HEK293 (cell line): Measurements from ENCODE around the gene LTC4S.

ENCODE experiments used
- CTCF ChIA-PET: fragments of 350-600 bp; formaldehyde crosslinking; extraction: SDS; loops from one replicate; lab custom pipeline; 2021; ENCODE audit warnings: antibody characterized with exemption; lab: Yijun Ruan, JAX
- POLR2A ChIA-PET: fragments of 300-600 bp; formaldehyde crosslinking; extraction: SDS; loops from one replicate; lab custom pipeline; 2020; ENCODE audit warnings: antibody characterized with exemption, inconsistent platforms; lab: Yijun Ruan, JAX
- H3K27ac ChIP-seq: fragments of 200-500 bp; sonication (Bioruptor generic); 2 replicates; pipeline ENCODE4 v1.5.1; 2014; ENCODE audit warnings: low read depth, low read length, control low read depth, inconsistent platforms; ENCODE audit errors: extremely low read depth
- H3K36me3 ChIP-seq, 2 experiments: fragments of 200-500 bp in 1 of 2; sonication (Bioruptor generic) in 1 of 2; 1 replicate in 1 of 2; 2 replicates in 1 of 2; pipeline ENCODE4 v1.5.1; 2014 to 2017; ENCODE audit warnings: inconsistent platforms in 2 of 2, low read length in 2 of 2; ENCODE audit not compliant: control insufficient read depth in 2 of 2, insufficient read depth in 1 of 2
- H3K4me1 ChIP-seq: fragments of 200-500 bp; sonication (Bioruptor generic); 2 replicates; pipeline ENCODE4 v1.5.1; 2014; ENCODE audit warnings: mild to moderate bottlenecking, low read length, inconsistent platforms; ENCODE audit not compliant: control insufficient read depth, insufficient read depth
- H3K4me3 ChIP-seq: 2 replicates; pipeline ENCODE4 v1.5.1; 2011; ENCODE audit warnings: low read depth, mild to moderate bottlenecking, control low read depth, low read length, moderate library complexity
- H3K9me3 ChIP-seq: fragments of 200-500 bp; sonication (Bioruptor generic); 2 replicates; pipeline ENCODE4 v1.5.1; 2014; ENCODE audit warnings: low read depth, low read length, inconsistent platforms; ENCODE audit not compliant: control insufficient read depth, insufficient read depth
- FEZF1 ChIP-seq: fragments of 450-650 bp; formaldehyde crosslinking; IDR thresholded peaks from 2 replicates; pipeline ENCODE4 v1.5.1; 2016; ENCODE audit warnings: missing biosample characterization, missing genetic modification characterization
- IKZF3 ChIP-seq: fragments of 450-650 bp; IDR thresholded peaks from 2 replicates; pipeline ENCODE4 v1.5.0; 2018; ENCODE audit warnings: missing biosample characterization, mild to moderate bottlenecking, missing genetic modification characterization, moderate library complexity
- MEIS1 ChIP-seq: sonication (generic); formaldehyde crosslinking; IDR thresholded peaks from 2 replicates; pipeline ENCODE4 v1.8.1; 2022; ENCODE audit warnings: missing genetic modification reagents, mild to moderate bottlenecking, borderline replicate concordance
- RBAK ChIP-seq: fragments of 450-650 bp; formaldehyde crosslinking; IDR thresholded peaks from 2 replicates; pipeline ENCODE4 v1.5.1; 2016; ENCODE audit warnings: missing biosample characterization, missing genetic modification characterization
- SP2 ChIP-seq: fragments of 450-650 bp; formaldehyde crosslinking; IDR thresholded peaks from 2 replicates; pipeline ENCODE4 v1.5.1; 2016; ENCODE audit warnings: missing biosample characterization, missing genetic modification characterization
- WT1 ChIP-seq: fragments of 450-650 bp; formaldehyde crosslinking; IDR thresholded peaks from 2 replicates; pipeline ENCODE4 v1.5.1; 2016; ENCODE audit warnings: missing biosample characterization, missing genetic modification characterization
- ZBTB17 ChIP-seq: fragments of 450-650 bp; formaldehyde crosslinking; IDR thresholded peaks from 2 replicates; pipeline ENCODE4 v1.5.1; 2016; ENCODE audit warnings: missing biosample characterization, missing genetic modification characterization
- ZFP41 ChIP-seq: fragments of 450-650 bp; formaldehyde crosslinking; IDR thresholded peaks from 2 replicates; pipeline ENCODE4 v1.5.1; 2016; ENCODE audit warnings: missing biosample characterization, missing genetic modification characterization, borderline replicate concordance
- ZFP69B ChIP-seq: fragments of 450-650 bp; formaldehyde crosslinking; IDR thresholded peaks from 2 replicates; pipeline ENCODE4 v1.5.1; 2016; ENCODE audit warnings: missing biosample characterization, missing genetic modification characterization
- ZNF211 ChIP-seq: fragments of 450-650 bp; formaldehyde crosslinking; IDR thresholded peaks from 2 replicates; pipeline ENCODE4 v1.5.1; 2016; ENCODE audit warnings: low read depth, missing biosample characterization, missing genetic modification characterization
- ZNF214 ChIP-seq: fragments of 450-650 bp; formaldehyde crosslinking; IDR thresholded peaks from 2 replicates; pipeline ENCODE4 v1.5.1; 2017; ENCODE audit warnings: missing biosample characterization, mild to moderate bottlenecking, missing genetic modification characterization, borderline replicate concordance
- ZNF292 ChIP-seq: fragments of 450-650 bp; formaldehyde crosslinking; IDR thresholded peaks from 2 replicates; pipeline ENCODE4 v1.5.1; 2016; ENCODE audit warnings: low read depth, missing biosample characterization, missing genetic modification characterization, borderline replicate concordance
- ZNF571 ChIP-seq: fragments of 450-650 bp; formaldehyde crosslinking; IDR thresholded peaks from 2 replicates; pipeline ENCODE4 v1.5.0; 2017; ENCODE audit warnings: missing biosample characterization, missing genetic modification characterization
- ZNF585B ChIP-seq: fragments of 450-650 bp; formaldehyde crosslinking; IDR thresholded peaks from 2 replicates; pipeline ENCODE4 v1.5.1; 2016; ENCODE audit warnings: missing biosample characterization, missing genetic modification characterization
- ZNF623 ChIP-seq: fragments of 450-650 bp; formaldehyde crosslinking; IDR thresholded peaks from 2 replicates; pipeline ENCODE4 v1.5.1; 2016; ENCODE audit warnings: missing biosample characterization, missing genetic modification characterization
- ZNF791 ChIP-seq: fragments of 450-650 bp; formaldehyde crosslinking; IDR thresholded peaks from 2 replicates; pipeline ENCODE4 v1.5.1; 2016; ENCODE audit warnings: missing biosample characterization, missing genetic modification characterization
- TF ChIP-seq, protein P1 (sequence below): fragments of 450-650 bp; formaldehyde crosslinking; IDR thresholded peaks from 2 replicates; pipeline ENCODE4 v1.5.1; 2016; ENCODE audit warnings: missing biosample characterization, missing genetic modification characterization
- TF ChIP-seq, protein P2 (sequence below): fragments of 450-650 bp; formaldehyde crosslinking; IDR thresholded peaks from 2 replicates; pipeline ENCODE4 v1.5.1; 2017; ENCODE audit warnings: missing biosample characterization, missing genetic modification characterization
- TF ChIP-seq, protein P3 (sequence below): fragments of 450-650 bp; formaldehyde crosslinking; IDR thresholded peaks from 2 replicates; pipeline ENCODE4 v1.5.1; 2016; ENCODE audit warnings: missing biosample characterization, missing genetic modification characterization

LTC4S gene

DNA sequence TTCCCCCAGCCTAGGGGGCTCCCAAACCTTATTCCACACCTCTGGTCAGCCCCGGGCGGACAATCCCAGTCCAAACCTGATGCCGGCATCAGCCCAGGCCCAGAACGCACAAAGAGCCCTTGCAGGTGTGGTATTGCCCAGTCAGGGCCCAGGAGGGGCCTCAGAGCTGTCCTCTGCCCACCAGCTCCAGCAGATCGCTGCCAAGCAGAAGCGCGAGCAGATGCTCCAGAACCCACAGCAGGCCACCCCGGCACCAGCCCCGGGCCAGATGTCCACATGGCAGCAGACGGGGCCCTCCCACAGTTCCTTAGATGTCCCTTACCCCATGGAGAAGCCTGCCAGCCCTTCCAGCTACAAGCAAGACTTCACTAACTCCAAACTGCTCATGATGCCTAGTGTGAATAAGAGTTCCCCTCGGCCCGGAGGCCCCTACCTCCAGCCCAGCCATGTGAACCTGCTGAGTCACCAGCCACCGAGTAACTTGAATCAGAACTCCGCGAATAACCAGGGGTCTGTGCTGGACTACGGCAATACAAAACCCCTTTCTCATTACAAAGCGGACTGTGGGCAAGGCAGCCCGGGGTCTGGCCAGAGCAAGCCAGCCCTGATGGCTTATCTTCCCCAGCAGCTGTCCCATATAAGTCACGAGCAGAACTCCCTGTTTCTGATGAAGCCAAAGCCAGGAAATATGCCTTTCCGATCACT is 27.6 kb upstream of the LTC4S start (continued):
- TF ChIP-seq, protein P1, sequence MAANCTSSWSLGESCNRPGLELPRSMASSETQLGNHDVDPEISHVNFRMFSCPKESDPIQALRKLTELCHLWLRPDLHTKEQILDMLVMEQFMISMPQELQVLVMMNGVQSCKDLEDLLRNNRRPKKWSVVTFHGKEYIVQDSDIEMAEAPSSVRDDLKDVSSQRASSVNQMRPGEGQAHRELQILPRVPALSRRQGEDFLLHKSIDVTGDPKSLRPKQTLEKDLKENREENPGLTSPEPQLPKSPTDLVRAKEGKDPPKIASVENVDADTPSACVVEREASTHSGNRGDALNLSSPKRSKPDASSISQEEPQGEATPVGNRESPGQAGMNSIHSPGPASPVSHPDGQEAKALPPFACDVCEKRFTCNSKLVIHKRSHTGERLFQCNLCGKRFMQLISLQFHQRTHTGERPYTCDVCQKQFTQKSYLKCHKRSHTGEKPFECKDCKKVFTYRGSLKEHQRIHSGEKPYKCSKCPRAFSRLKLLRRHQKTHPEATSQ (tag by site-specific recombination), result no peak
- TF ChIP-seq ZFP69B (tag by site-specific recombination), result no peak
- TF ChIP-seq ZNF585B (tag by site-specific recombination), result no peak
- TF ChIP-seq FEZF1 (tag by site-specific recombination), result no peak
- TF ChIP-seq ZNF571 (tag by site-specific recombination), result no peak

DNA sequence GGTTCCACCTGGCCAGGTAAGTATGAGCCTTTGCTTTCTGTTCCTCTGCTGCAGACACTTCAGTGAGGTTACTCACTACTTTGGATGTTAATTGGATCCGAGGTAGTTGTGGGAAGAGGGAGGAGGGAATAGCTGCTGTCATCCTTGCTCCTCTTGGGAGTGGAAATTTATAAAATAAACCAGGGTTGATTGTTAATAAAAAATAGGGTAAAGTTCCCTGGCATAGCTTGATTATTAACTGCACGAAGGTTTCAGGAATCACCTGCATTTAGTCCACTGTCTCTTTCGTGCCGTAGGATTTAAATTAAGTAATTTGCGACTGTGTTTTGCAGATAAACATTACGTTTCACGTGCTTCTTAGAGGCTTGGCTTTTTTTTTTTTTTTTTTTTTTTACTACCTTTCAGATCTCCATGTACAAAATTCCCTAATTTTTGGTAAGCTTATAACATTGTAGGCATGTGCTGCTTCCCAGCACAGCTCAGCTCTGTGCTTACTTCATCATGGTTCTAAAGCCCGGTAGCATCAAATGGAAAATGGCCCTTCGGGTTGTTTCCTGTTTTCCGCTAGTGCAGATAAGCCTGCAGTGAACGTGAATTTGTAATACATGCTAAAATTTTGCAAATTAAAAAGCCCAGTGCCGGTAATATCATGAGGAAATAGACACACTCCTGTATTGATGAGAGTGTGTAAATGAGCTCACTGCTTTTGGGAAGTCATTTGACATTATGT is 26.9 kb upstream of the LTC4S start:
- Histone ChIP-seq H3K9me3 (no peaks in the 10 kb centered on the region), H3K4me3 (no peak overlapping the region), H3K4me1 (peaks cover 7% of the 10 kb centered on the region), H3K27ac (no peak overlapping the region), H3K36me3 (peaks cover 19 to 69% of the 10 kb centered on the region in 2 experiments)
- TF ChIP-seq ZNF214 (tag by site-specific recombination), result no peak
- no peak for TF ChIP-seq RBAK (tag by site-specific recombination)
- TF ChIP-seq, protein P2, sequence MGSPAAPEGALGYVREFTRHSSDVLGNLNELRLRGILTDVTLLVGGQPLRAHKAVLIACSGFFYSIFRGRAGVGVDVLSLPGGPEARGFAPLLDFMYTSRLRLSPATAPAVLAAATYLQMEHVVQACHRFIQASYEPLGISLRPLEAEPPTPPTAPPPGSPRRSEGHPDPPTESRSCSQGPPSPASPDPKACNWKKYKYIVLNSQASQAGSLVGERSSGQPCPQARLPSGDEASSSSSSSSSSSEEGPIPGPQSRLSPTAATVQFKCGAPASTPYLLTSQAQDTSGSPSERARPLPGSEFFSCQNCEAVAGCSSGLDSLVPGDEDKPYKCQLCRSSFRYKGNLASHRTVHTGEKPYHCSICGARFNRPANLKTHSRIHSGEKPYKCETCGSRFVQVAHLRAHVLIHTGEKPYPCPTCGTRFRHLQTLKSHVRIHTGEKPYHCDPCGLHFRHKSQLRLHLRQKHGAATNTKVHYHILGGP (tag by site-specific recombination), result no peak
- TF ChIP-seq ZNF623 (tag by site-specific recombination), result no peak
- no peak for TF ChIP-seq SP2 (tag by site-specific recombination)
- TF ChIP-seq ZNF211 (tag by site-specific recombination), result no peak
- no peak for TF ChIP-seq WT1 (tag by site-specific recombination)
- no peak for TF ChIP-seq ZBTB17 (tag by site-specific recombination)
- TF ChIP-seq ZFP41 (tag by site-specific recombination), result no peak
- CTCF ChIA-PET, result interaction anchor here (0.5 to 1.3 kb wide), 3 partner anchors 30 to 117 kb away, joined by 3 to 5 read pairs (median 4); no protein-coding TSS in a partner anchor
- POLR2A ChIA-PET, result interaction anchor here (0.5 to 0.7 kb wide), 2 partner anchors 14 to 26 kb away, joined by 3 to 4 read pairs; no protein-coding TSS in a partner anchor

DNA sequence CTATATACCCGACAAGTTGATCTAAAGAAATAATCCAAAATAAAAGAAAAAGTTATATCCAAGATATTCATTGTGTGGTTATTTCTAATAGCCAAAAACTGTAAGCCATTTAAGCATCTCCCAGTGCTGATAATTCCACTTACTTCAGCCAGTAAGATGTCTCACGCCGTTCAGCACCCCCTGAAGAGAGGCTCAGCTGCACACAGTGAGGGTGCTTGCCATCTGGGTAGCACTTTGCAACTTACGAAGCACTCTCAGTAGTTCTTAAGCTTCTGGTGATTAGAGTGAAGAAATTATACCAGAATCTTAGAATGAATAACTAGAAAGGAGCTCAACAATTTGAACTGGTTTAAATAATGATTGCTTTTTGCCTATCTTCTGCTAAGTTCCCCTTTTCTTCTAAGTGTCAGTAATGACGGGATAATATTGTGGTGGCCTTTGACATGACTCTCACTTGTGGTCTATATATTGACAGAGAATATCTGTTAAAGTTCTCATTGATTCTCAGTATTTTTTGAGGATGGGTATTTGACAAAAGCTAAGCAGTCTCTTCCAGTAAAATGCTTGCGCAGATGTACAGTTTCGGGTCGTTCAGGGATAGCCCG is 26.2 kb upstream of the LTC4S start:
- Histone ChIP-seq H3K36me3 (peaks cover 23 to 76% of the 10 kb centered on the region in 2 experiments), H3K4me3 (no peak overlapping the region), H3K9me3 (no peaks in the 10 kb centered on the region), H3K4me1 (peaks cover 7% of the 10 kb centered on the region), H3K27ac (no peak overlapping the region)
- TF ChIP-seq ZNF791 (tag by site-specific recombination) (no peak), ZNF292 (tag by site-specific recombination) (no peak), IKZF3 (tag by site-specific recombination) (no peak), MEIS1 (CRISPR knock-in tag) (no peak)
- TF ChIP-seq, protein P3, sequence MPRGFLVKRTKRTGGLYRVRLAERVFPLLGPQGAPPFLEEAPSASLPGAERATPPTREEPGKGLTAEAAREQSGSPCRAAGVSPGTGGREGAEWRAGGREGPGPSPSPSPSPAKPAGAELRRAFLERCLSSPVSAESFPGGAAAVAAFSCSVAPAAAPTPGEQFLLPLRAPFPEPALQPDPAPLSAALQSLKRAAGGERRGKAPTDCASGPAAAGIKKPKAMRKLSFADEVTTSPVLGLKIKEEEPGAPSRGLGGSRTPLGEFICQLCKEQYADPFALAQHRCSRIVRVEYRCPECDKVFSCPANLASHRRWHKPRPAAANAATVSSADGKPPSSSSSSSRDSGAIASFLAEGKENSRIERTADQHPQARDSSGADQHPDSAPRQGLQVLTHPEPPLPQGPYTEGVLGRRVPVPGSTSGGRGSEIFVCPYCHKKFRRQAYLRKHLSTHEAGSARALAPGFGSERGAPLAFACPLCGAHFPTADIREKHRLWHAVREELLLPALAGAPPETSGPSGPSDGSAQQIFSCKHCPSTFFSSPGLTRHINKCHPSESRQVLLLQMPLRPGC, result no peak
- CTCF ChIA-PET, result interaction anchor here (0.5 to 1.3 kb wide), 3 partner anchors 31 to 116 kb away, joined by 3 to 5 read pairs (median 4); no protein-coding TSS in a partner anchor
- POLR2A ChIA-PET, result interaction anchor here (0.5 to 0.7 kb wide), 2 partner anchors 14 to 25 kb away, joined by 3 to 4 read pairs; no protein-coding TSS in a partner anchor
